ENCODE results near the gene CD53.

DNA sequence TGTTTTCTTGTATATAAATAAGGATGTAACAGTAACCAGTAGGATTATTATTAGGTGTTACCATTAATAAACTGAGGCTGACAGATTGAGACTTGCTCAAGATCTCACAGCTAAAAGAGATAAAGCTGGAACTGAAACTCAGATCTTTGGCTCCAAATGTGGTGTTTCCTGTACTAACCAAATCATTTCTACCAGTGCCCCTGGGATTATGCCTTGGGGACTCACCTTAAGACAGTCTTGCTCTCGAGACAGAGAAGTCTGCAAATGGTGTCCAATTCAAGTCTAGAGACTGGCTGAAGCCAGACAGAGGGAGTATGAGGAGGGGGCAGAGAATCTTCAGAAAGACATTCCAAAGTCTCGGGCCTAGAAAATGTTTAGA lies 593 bp upstream of the CD53 start:
- TF ChIP-seq, protein P1, sequence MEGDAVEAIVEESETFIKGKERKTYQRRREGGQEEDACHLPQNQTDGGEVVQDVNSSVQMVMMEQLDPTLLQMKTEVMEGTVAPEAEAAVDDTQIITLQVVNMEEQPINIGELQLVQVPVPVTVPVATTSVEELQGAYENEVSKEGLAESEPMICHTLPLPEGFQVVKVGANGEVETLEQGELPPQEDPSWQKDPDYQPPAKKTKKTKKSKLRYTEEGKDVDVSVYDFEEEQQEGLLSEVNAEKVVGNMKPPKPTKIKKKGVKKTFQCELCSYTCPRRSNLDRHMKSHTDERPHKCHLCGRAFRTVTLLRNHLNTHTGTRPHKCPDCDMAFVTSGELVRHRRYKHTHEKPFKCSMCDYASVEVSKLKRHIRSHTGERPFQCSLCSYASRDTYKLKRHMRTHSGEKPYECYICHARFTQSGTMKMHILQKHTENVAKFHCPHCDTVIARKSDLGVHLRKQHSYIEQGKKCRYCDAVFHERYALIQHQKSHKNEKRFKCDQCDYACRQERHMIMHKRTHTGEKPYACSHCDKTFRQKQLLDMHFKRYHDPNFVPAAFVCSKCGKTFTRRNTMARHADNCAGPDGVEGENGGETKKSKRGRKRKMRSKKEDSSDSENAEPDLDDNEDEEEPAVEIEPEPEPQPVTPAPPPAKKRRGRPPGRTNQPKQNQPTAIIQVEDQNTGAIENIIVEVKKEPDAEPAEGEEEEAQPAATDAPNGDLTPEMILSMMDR (IDR thresholded peaks at IDR 0.05; ENCODE audit: low read length): no peak
- no peak for TF ChIP-seq EZH2 (IDR thresholded peaks at IDR 0.05; ENCODE audit: borderline replicate concordance, low read length)
